Neuronal stem cell (in vitro differentiated cells): ENCODE measurements around the gene PARD3B.

Experiments
- DNase-seq: peaks from one replicate; pipeline ENCODE4 v3.0.0-alpha.2; 2013; ENCODE audit warnings: low spot score
- H2AFZ ChIP-seq: one replicate; pipeline ENCODE4 v1.6.1; 2013; ENCODE audit warnings: mild to moderate bottlenecking, low read length, inconsistent platforms
- H2AK5ac ChIP-seq: 2 replicates; pipeline ENCODE4 v1.6.1; 2013; ENCODE audit warnings: low read depth, mild to moderate bottlenecking, inconsistent platforms, low read length, moderate library complexity, mixed read lengths
- H2BK120ac ChIP-seq: 2 replicates; pipeline ENCODE4 v1.6.1; 2013; ENCODE audit warnings: low read depth, mild to moderate bottlenecking, inconsistent platforms, low read length, moderate library complexity, mixed read lengths
- H2BK12ac ChIP-seq: one replicate; pipeline ENCODE4 v1.6.1; 2013; ENCODE audit warnings: low read length, inconsistent platforms
- H2BK15ac ChIP-seq: 2 replicates; pipeline ENCODE4 v1.6.1; 2013; ENCODE audit warnings: mild to moderate bottlenecking, low read length, inconsistent platforms, mixed read lengths
- H2BK5ac ChIP-seq: one replicate; pipeline ENCODE4 v1.6.1; 2013; ENCODE audit warnings: inconsistent platforms, mild to moderate bottlenecking, low read length, moderate library complexity
- H3K14ac ChIP-seq: one replicate; pipeline ENCODE4 v1.6.1; 2013; ENCODE audit warnings: low read length, inconsistent platforms
- H3K18ac ChIP-seq: 2 replicates; pipeline ENCODE4 v1.6.1; 2013; ENCODE audit warnings: low read length, inconsistent platforms
- H3K23ac ChIP-seq: 2 replicates; pipeline ENCODE4 v1.6.1; 2013; ENCODE audit warnings: low read depth, mild to moderate bottlenecking, mixed read lengths, low read length, inconsistent platforms; ENCODE audit not compliant: poor library complexity
- H3K27ac ChIP-seq: replicated peaks from 3 replicates; pipeline ENCODE4 v1.5.1; 2013; ENCODE audit warnings: low read length, inconsistent platforms
- H3K27me3 ChIP-seq, 3 experiments: 2 replicates each; pipeline ENCODE4 v1.6.1; 2013; ENCODE audit warnings: low read length in 3 of 3, mild to moderate bottlenecking in 2 of 3, inconsistent platforms in 1 of 3, low read depth in 1 of 3, mixed read lengths in 1 of 3, moderate library complexity in 1 of 3; ENCODE audit not compliant: control insufficient read depth in 3 of 3, insufficient read depth in 3 of 3
- H3K36me3 ChIP-seq, 2 donors: replicated peaks in 1 of 2; 2 replicates each; pipeline ENCODE4 v1.6.1; 2013; ENCODE audit warnings: low read length in 2 of 2; ENCODE audit not compliant: control insufficient read depth in 2 of 2, insufficient read depth in 2 of 2
- H3K4ac ChIP-seq: 2 replicates; pipeline ENCODE4 v1.6.1; 2013; ENCODE audit warnings: inconsistent platforms, mild to moderate bottlenecking, low read length, moderate library complexity
- H3K4me1 ChIP-seq, 2 donors: 1 replicate in 1 of 2; 2 replicates in 1 of 2; pipeline ENCODE4 v1.6.1; 2013; ENCODE audit warnings: low read length in 2 of 2, low read depth in 1 of 2; ENCODE audit not compliant: control insufficient read depth in 2 of 2, insufficient read depth in 1 of 2
- H3K4me2 ChIP-seq: one replicate; pipeline ENCODE4 v1.6.1; 2013; ENCODE audit warnings: mild to moderate bottlenecking, low read length, inconsistent platforms; ENCODE audit not compliant: insufficient read depth, poor library complexity, severe bottlenecking
- H3K4me3 ChIP-seq, 2 donors: 2 replicates each; pipeline ENCODE4 v1.5.1; 2013; ENCODE audit warnings: low read length in 2 of 2, mild to moderate bottlenecking in 2 of 2, inconsistent platforms in 1 of 2, moderate library complexity in 1 of 2
- H3K79me1 ChIP-seq: one replicate; pipeline ENCODE4 v1.6.1; 2013; ENCODE audit warnings: low read depth, mild to moderate bottlenecking, inconsistent platforms, low read length, moderate library complexity
- H3K9ac ChIP-seq: one replicate; pipeline ENCODE4 v1.6.1; 2013; ENCODE audit warnings: mild to moderate bottlenecking, low read depth, low read length, inconsistent platforms; ENCODE audit not compliant: poor library complexity
- H3K9me3 ChIP-seq, 2 donors: replicated peaks in 1 of 2; 2 replicates each; pipeline versions ENCODE3 to v1.6.1; 2013; ENCODE audit warnings: low read length in 2 of 2, mild to moderate bottlenecking in 2 of 2, inconsistent platforms in 1 of 2, low read depth in 1 of 2, mixed read lengths in 1 of 2, moderate library complexity in 1 of 2; ENCODE audit not compliant: control insufficient read depth in 2 of 2, insufficient read depth in 1 of 2
- H4K8ac ChIP-seq: one replicate; pipeline ENCODE4 v1.6.1; 2013; ENCODE audit warnings: low read depth, mild to moderate bottlenecking, inconsistent platforms, low read length, moderate library complexity
- H4K91ac ChIP-seq: one replicate; pipeline ENCODE4 v1.6.1; 2013; ENCODE audit warnings: low read length, low read depth, mild to moderate bottlenecking, inconsistent platforms; ENCODE audit not compliant: poor library complexity
- WGBS, 2 donors: extraction: QIAGEN DNeasy Blood & Tissue Kit; methylation state at CpG; one replicate each; pipeline ENCODE4 v1.1.7; 2013; ENCODE audit warnings: missing lambda C conversion rate in 2 of 2, mixed read lengths in 1 of 2; ENCODE audit not compliant: insufficient read length in 2 of 2, insufficient replicate concordance in 1 of 2; ENCODE audit errors: extremely low coverage in 2 of 2; 5-methylcytosine and 5-hydroxymethylcytosine counted together

Gene PARD3B

GRCh38 chr2:204673877-204674276 is 128.6 kb downstream of the PARD3B start:
- H3K9me3 ChIP-seq: peaks cover 0 to 2% of the 10 kb centered on the region in 2 donors
- WGBS, 2 donors: no CpG with 5 or more reads among the region's 3 CpGs
- no peak for DNase-seq

GRCh38 chr2:204678031-204678430 is 132.8 kb downstream of the PARD3B start:
- H3K18ac ChIP-seq: no peak overlapping the region
- no peak overlapping the region for H3K4me2 ChIP-seq
- H2AK5ac ChIP-seq: no peak overlapping the region
- no peaks in the 10 kb centered on the region for H3K36me3 ChIP-seq
- H3K14ac ChIP-seq: no peak overlapping the region
- no peak overlapping the region for H3K4ac ChIP-seq
- peaks cover 0 to 6% of the 10 kb centered on the region in 2 donors for H3K4me1 ChIP-seq
- H4K8ac ChIP-seq: no peak overlapping the region
- no peak overlapping the region for H2BK15ac ChIP-seq
- no peak overlapping the region for H4K91ac ChIP-seq
- H3K4me3 ChIP-seq: no peak overlapping the region
- no peak overlapping the region for H3K23ac ChIP-seq
- H2BK5ac ChIP-seq: no peak overlapping the region
- H2BK12ac ChIP-seq: no peak overlapping the region
- no peak overlapping the region for H3K27ac ChIP-seq
- no peak for DNase-seq
- peaks cover 0 to 6% of the 10 kb centered on the region in 2 donors for H3K9me3 ChIP-seq
- no peaks in the 10 kb centered on the region for H3K27me3 ChIP-seq
- no CpG with 5 or more reads among the region's 10 CpGs for WGBS, 2 donors
- no peak overlapping the region for H2BK120ac ChIP-seq
- no peak overlapping the region for H2AFZ ChIP-seq
- H3K79me1 ChIP-seq: no peaks in the 10 kb centered on the region
- no peak overlapping the region for H3K9ac ChIP-seq

More at GRCh38 chr2:204673877-204674276, 128.6 kb downstream of the PARD3B start:
- Histone ChIP-seq H3K23ac (no peak overlapping the region), H4K8ac (no peak overlapping the region), H2BK120ac (no peak overlapping the region), H4K91ac (no peak overlapping the region), H3K9ac (no peak overlapping the region), H2AK5ac (no peak overlapping the region), H3K27me3 (no peaks in the 10 kb centered on the region), H2AFZ (no peak overlapping the region), H2BK15ac (no peak overlapping the region), H3K14ac (no peak overlapping the region), H3K79me1 (no peaks in the 10 kb centered on the region), H3K18ac (no peak overlapping the region), H3K27ac (no peak overlapping the region), H2BK5ac (no peak overlapping the region), H3K36me3 (no peaks in the 10 kb centered on the region), H3K4me3 (no peak overlapping the region), H3K4me1 (no peaks in the 10 kb centered on the region), H3K4me2 (no peak overlapping the region), H3K4ac (no peak overlapping the region), H2BK12ac (no peak overlapping the region)

DNA sequence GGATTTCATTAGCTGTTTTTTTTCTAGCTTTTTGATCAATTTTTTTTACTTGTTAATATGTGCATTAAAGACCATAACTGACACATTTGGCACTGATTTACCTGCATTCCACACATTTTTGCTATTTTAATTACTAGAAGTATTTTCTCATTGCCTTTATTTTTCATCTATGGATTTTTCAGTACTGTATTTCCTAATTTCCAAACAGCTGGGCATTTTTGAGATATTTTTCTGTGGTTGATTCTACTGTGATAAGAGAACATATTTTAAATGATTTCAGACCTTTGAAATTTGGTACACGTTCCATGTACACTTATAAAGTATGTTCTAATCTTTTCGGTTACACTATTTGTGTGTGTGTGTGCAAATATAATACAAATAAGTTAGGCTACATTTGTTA is 135.3 kb downstream of the PARD3B start:
- Histone ChIP-seq H2AK5ac (no peak overlapping the region), H3K79me1 (no peaks in the 10 kb centered on the region), H2AFZ (no peak overlapping the region), H3K4me1 (peaks cover 0 to 6% of the 10 kb centered on the region in 2 donors), H3K9ac (no peak overlapping the region), H3K14ac (no peak overlapping the region), H3K27ac (no peak overlapping the region), H4K91ac (no peak overlapping the region), H3K4me2 (no peak overlapping the region), H3K4me3 (no peak overlapping the region), H2BK15ac (no peak overlapping the region), H3K18ac (no peak overlapping the region), H2BK5ac (no peak overlapping the region), H2BK120ac (no peak overlapping the region), H3K27me3 (no peaks in the 10 kb centered on the region), H4K8ac (no peak overlapping the region), H3K9me3 (peaks cover 0 to 6% of the 10 kb centered on the region in 2 donors), H3K23ac (no peak overlapping the region), H2BK12ac (no peak overlapping the region), H3K36me3 (no peaks in the 10 kb centered on the region), H3K4ac (no peak overlapping the region)
- no peak for DNase-seq
- no CpG with 5 or more reads among the region's 2 CpGs for WGBS, 2 donors

DNA sequence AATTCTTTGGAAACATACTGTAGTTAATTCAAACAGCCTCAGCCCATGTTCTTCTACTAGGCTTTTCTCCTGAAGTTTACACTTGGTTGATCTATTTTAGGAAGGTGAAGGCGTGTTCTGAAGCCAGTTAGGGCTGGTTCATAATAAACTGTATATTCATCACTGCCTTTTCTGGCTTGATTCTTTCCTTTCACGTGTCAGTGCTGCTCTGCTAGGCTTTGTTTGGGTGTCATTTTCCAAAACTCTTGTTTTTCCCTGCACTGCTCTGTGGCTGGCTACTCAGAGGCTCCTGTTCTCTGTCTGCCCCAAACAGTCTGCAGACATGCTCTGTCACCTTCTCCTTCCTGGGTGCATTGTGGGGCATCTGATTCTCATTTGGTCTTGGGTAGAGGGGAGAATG is 136.1 kb downstream of the PARD3B start:
- no peak overlapping the region for H3K23ac ChIP-seq
- no peak overlapping the region for H3K4me3 ChIP-seq
- no peaks in the 10 kb centered on the region for H3K27me3 ChIP-seq
- H3K14ac ChIP-seq: no peak overlapping the region
- no peak overlapping the region for H2BK120ac ChIP-seq
- no peak overlapping the region for H3K4ac ChIP-seq
- H3K9ac ChIP-seq: no peak overlapping the region
- H3K27ac ChIP-seq: no peak overlapping the region
- DNase-seq: no peak
- H2BK15ac ChIP-seq: no peak overlapping the region
- no CpG with 5 or more reads among the region's 2 CpGs for WGBS, 2 donors
- no peak overlapping the region for H2BK12ac ChIP-seq
- H3K79me1 ChIP-seq: no peaks in the 10 kb centered on the region
- peak overlapping the region; percentile 63 for H2AFZ ChIP-seq
- H4K8ac ChIP-seq: no peak overlapping the region
- H3K4me2 ChIP-seq: no peak overlapping the region
- H3K9me3 ChIP-seq: peaks cover 0 to 6% of the 10 kb centered on the region in 2 donors
- H2BK5ac ChIP-seq: no peak overlapping the region
- peaks cover 0 to 6% of the 10 kb centered on the region in 2 donors for H3K4me1 ChIP-seq
- no peak overlapping the region for H4K91ac ChIP-seq
- no peak overlapping the region for H2AK5ac ChIP-seq
- H3K18ac ChIP-seq: no peak overlapping the region
- peaks cover 0 to 4% of the 10 kb centered on the region in 2 donors for H3K36me3 ChIP-seq
